ENCODE measurements around the gene KIAA0232. TPM values are rescaled to one million over a fixed set of nuclear protein-coding genes. Genes with fewer than 3 reads are reported as not detected.

KIAA0232 gene
- total RNA-seq, 4 donors from 2014 or later = 27.6 to 34.1 (median 32.7) TPM

DNA sequence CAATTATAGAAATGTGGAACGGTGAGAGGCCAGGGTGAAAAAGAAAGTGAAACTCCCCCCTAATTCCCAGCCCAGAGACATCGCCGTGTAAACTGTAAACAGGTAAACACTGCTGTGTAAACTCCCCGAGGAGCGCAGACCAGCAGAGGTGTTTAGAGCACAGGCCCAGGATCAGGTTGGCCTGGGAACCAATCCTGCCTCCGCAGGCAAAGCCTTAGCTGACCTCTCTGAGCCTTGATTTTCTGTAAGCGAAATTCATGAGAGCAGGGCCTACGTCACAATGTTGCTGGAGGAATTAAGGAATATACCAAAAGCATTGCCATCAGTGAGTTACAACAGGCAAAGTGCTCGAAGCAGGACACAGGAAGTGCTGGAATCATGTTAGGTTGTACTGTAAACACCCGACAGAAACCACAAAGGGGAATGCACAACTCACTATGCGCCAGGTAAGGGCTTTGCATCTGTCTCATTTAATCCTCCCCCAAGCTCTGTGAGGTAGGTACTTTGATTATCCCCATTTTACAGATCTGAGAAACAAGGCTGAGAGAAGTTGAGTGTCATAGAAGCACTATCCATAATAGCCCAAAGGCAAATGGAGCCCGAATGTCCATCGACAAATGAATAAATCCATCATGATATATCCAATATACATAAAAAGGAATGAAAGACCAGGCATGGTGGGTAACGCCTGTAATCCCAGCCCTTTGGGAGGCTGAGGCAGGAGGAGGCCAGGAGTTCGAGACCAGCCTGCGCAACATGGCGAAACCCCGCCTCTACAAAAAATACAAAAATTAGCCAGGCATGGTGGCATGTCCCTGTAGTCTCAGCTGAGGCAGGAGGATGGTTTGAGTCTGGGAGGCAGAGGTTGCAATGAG is 30.7 kb upstream of the KIAA0232 start:
- 82% methylated on average over 18 of the region's 18 CpGs for WGBS
- Histone ChIP-seq H3K9me3 (no peaks in the 10 kb centered on the region), H3K4me3 (no peak overlapping the region), H3K27ac (no peak overlapping the region), H3K27me3 (no peaks in the 10 kb centered on the region), H3K36me3 (no peaks in the 10 kb centered on the region), H3K4me1 (peaks cover 48% of the 10 kb centered on the region)
- no peak for TF ChIP-seq EP300 (IDR thresholded peaks at IDR 0.05)
- no peak for TF ChIP-seq CTCF (IDR thresholded peaks at IDR 0.05)
- no peak for DNase-seq (ENCODE audit: low spot score in 2 of 2)

DNA sequence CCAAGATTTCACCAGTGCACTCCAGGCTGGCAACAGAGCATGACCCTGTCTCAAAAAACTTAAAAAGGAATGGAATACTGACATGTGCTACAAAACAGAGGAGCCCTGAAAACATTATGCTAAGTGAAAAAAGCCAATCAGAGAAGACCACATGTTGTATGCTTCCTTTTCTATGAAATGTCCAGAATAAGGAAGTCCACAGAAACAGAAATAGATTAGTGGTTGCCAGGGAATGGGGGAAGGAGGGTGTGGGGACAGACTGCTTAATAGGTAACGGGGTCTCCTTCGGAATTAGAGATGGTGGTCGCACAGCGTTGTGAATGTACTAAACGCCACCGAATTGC is 30.1 kb upstream of the KIAA0232 start:
- WGBS = 87% methylated on average over 6 of the region's 6 CpGs
- Histone ChIP-seq H3K36me3 (no peaks in the 10 kb centered on the region), H3K4me1 (peaks cover 42% of the 10 kb centered on the region), H3K4me3 (no peak overlapping the region), H3K27ac (no peak overlapping the region), H3K27me3 (no peaks in the 10 kb centered on the region), H3K9me3 (no peaks in the 10 kb centered on the region)
- no peak for TF ChIP-seq CTCF (IDR thresholded peaks at IDR 0.05)
- no peak for TF ChIP-seq POLR2A (IDR thresholded peaks at IDR 0.05)
- TF ChIP-seq POLR2AphosphoS5 (IDR thresholded peaks at IDR 0.05) = no peak
- TF ChIP-seq EP300 (IDR thresholded peaks at IDR 0.05) = no peak
- DNase-seq (ENCODE audit: low spot score in 2 of 2) = no peak

GRCh38 chr4:6753103-6753560 is 29.4 kb upstream of the KIAA0232 start:
- 85% methylated on average over 18 of the region's 18 CpGs for WGBS
- Histone ChIP-seq H3K36me3 (no peaks in the 10 kb centered on the region), H3K4me1 (peaks cover 35% of the 10 kb centered on the region), H3K27me3 (no peaks in the 10 kb centered on the region), H3K27ac (no peak overlapping the region), H3K9me3 (no peaks in the 10 kb centered on the region), H3K4me3 (no peak overlapping the region)
- TF ChIP-seq CTCF (IDR thresholded peaks at IDR 0.05) (no peak), EP300 (IDR thresholded peaks at IDR 0.05) (no peak), POLR2A (IDR thresholded peaks at IDR 0.05) (no peak), POLR2AphosphoS5 (IDR thresholded peaks at IDR 0.05) (no peak)
- no peak for DNase-seq (ENCODE audit: low spot score in 2 of 2)

- peaks cover 28% of the 10 kb centered on the region for H3K4me1 ChIP-seq
- no peaks in the 10 kb centered on the region for H3K9me3 ChIP-seq
- no peak overlapping the region for H3K27ac ChIP-seq
- H3K4me3 ChIP-seq = no peak overlapping the region
- TF ChIP-seq POLR2AphosphoS5 (IDR thresholded peaks at IDR 0.05) (no peak), EP300 (IDR thresholded peaks at IDR 0.05) (no peak), POLR2A (IDR thresholded peaks at IDR 0.05) (no peak), CTCF (IDR thresholded peaks at IDR 0.05) (no peak)
- no peaks in the 10 kb centered on the region for H3K27me3 ChIP-seq
- H3K36me3 ChIP-seq = no peaks in the 10 kb centered on the region
- DNase-seq (ENCODE audit: low spot score in 2 of 2) = no peak
- WGBS = 82% methylated on average over 8 of the region's 9 CpGs
Measured at GRCh38 chr4:6753891-6754290, 28.6 kb upstream of the KIAA0232 start.

- no peaks in the 10 kb centered on the region for H3K9me3 ChIP-seq
- H3K27ac ChIP-seq = no peak overlapping the region
- no peak for TF ChIP-seq POLR2AphosphoS5 (IDR thresholded peaks at IDR 0.05)
- TF ChIP-seq POLR2A (IDR thresholded peaks at IDR 0.05) = no peak
- no peak for TF ChIP-seq EP300 (IDR thresholded peaks at IDR 0.05)
- no peak for TF ChIP-seq CTCF (IDR thresholded peaks at IDR 0.05)
- H3K36me3 ChIP-seq = no peaks in the 10 kb centered on the region
- WGBS = 98% methylated on average over 3 of the region's 3 CpGs
- H3K27me3 ChIP-seq = no peaks in the 10 kb centered on the region
- H3K4me3 ChIP-seq = no peak overlapping the region
- no peak for DNase-seq (ENCODE audit: low spot score in 2 of 2)
- peaks cover 21% of the 10 kb centered on the region for H3K4me1 ChIP-seq
Measured at GRCh38 chr4:6754481-6755087, 27.9 kb upstream of the KIAA0232 start.

Measured in suprapubic skin (tissue), 4 donors.